ENCODE data around the gene AP2M1. TPM values are rescaled to one million over a fixed set of nuclear protein-coding genes. Genes with fewer than 3 reads are reported as not detected.
A peak's percentile ranks its signal among the peaks of the same experiment; 100 is the strongest.

The AP2M1 gene
- total RNA-seq, 1 donor from 2014 or later: 336 TPM

GRCh38 chr3:184133840-184134745, 40.6 kb upstream of the AP2M1 start:
- intact Hi-C loops (cut with micrococcal nuclease): no loop called here
- Histone ChIP-seq H3K36me3 (peaks cover 19% of the 10 kb centered on the region), H3K27ac (replicated peaks) (peak overlapping the region; percentile 94), H3K4me1 (peaks cover 36% of the 10 kb centered on the region), H3K27me3 (ENCODE audit: low read depth) (no peaks in the 10 kb centered on the region), H3K9me3 (replicated peaks) (no peaks in the 10 kb centered on the region), H3K4me3 (peak overlapping the region; percentile 100)
- DNase-seq: peak; percentile 87
- no peak for TF ChIP-seq CTCF (IDR thresholded peaks at IDR 0.05; ENCODE audit: borderline replicate concordance)

- no peaks in the 10 kb centered on the region for H3K9me3 ChIP-seq (replicated peaks)
- no peaks in the 10 kb centered on the region for H3K27me3 ChIP-seq (ENCODE audit: low read depth)
- intact Hi-C loops (cut with micrococcal nuclease): no loop called here
- peaks cover 24% of the 10 kb centered on the region for H3K36me3 ChIP-seq
- H3K4me1 ChIP-seq: peaks cover 36% of the 10 kb centered on the region
- H3K27ac ChIP-seq (replicated peaks): peak overlapping the region; percentile 94
- peak overlapping the region; percentile 100 for H3K4me3 ChIP-seq
- no peak for DNase-seq
- no peak for TF ChIP-seq CTCF (IDR thresholded peaks at IDR 0.05; ENCODE audit: borderline replicate concordance)
Measured at GRCh38 chr3:184134746-184135148, 39.9 kb upstream of the AP2M1 start.

- H3K4me1 ChIP-seq: peaks cover 36% of the 10 kb centered on the region
- H3K4me3 ChIP-seq: peak within 1 kb of the TSS; percentile 100
- TF ChIP-seq CTCF (IDR thresholded peaks at IDR 0.05; ENCODE audit: borderline replicate concordance): peak; percentile 57
- peak; percentile 93 for DNase-seq
- H3K36me3 ChIP-seq: peaks cover 30% of the 10 kb centered on the region
- intact Hi-C loops (cut with micrococcal nuclease): no loop called here
- H3K27ac ChIP-seq (replicated peaks): peak within 1 kb of the TSS; percentile 94
- no peaks in the 10 kb centered on the region for H3K9me3 ChIP-seq (replicated peaks)
- H3K27me3 ChIP-seq (ENCODE audit: low read depth): no peaks in the 10 kb centered on the region
Measured at GRCh38 chr3:184135149-184135910, 39.3 kb upstream of the AP2M1 start, which contains the start of gene EIF2B5. EIF2B5 (plus strand) TSS chr3:184135358; CDS start chr3:184135386, 28 bp downstream.

- Histone ChIP-seq H3K27ac (replicated peaks) (peak overlapping the region; percentile 94), H3K36me3 (peaks cover 35% of the 10 kb centered on the region), H3K4me3 (peak overlapping the region; percentile 100), H3K27me3 (ENCODE audit: low read depth) (no peaks in the 10 kb centered on the region), H3K4me1 (peaks cover 36% of the 10 kb centered on the region), H3K9me3 (replicated peaks) (no peaks in the 10 kb centered on the region)
- intact Hi-C loops (cut with micrococcal nuclease): no loop called here
- no peak for TF ChIP-seq CTCF (IDR thresholded peaks at IDR 0.05; ENCODE audit: borderline replicate concordance)
- no peak for DNase-seq
Measured at GRCh38 chr3:184135911-184136260, 38.8 kb upstream of the AP2M1 start.

GRCh38 chr3:184140436-184140835, 34.2 kb upstream of the AP2M1 start:
- intact Hi-C loops (cut with micrococcal nuclease): no loop called here
- H3K4me1 ChIP-seq: peaks cover 37% of the 10 kb centered on the region
- no peak overlapping the region for H3K27ac ChIP-seq (replicated peaks)
- DNase-seq: no peak
- no peaks in the 10 kb centered on the region for H3K9me3 ChIP-seq (replicated peaks)
- TF ChIP-seq CTCF (IDR thresholded peaks at IDR 0.05; ENCODE audit: borderline replicate concordance): no peak
- H3K36me3 ChIP-seq: peaks cover 81% of the 10 kb centered on the region
- H3K27me3 ChIP-seq (ENCODE audit: low read depth): no peaks in the 10 kb centered on the region
- H3K4me3 ChIP-seq: no peak overlapping the region
